MG63 (cell line): ENCODE results near the gene ZBTB7B. TPM values are rescaled to one million over a fixed set of nuclear protein-coding genes. Genes with fewer than 3 reads are reported as not detected.
"Not testable (repeated sequence)": the region's sequence is repeated elsewhere in the genome, so short reads cannot be mapped to it uniquely, and the experiment has no call there.

Source experiments
- DNase-seq: peaks from one replicate; pipeline ENCODE4 v3.0.0-alpha.2; 2020
- H3K27me3 ChIP-seq: fragments of 250-450 bp; sonication (Bioruptor Pico); 2 replicates; pipeline ENCODE4 v1.5.1; 2020; ENCODE audit warnings: mild to moderate bottlenecking, moderate library complexity
- H3K36me3 ChIP-seq: fragments of 250-450 bp; sonication (Bioruptor Pico); 2 replicates; pipeline ENCODE4 v1.5.1; 2020; ENCODE audit warnings: mild to moderate bottlenecking, moderate library complexity
- H3K4me3 ChIP-seq: fragments of 250-450 bp; sonication (Bioruptor Pico); 2 replicates; pipeline ENCODE4 v1.5.1; 2020; ENCODE audit warnings: mild to moderate bottlenecking, moderate library complexity
- H3K9me3 ChIP-seq: fragments of 250-450 bp; sonication (Bioruptor Pico); 2 replicates; pipeline ENCODE4 v1.5.1; 2020; ENCODE audit warnings: mild to moderate bottlenecking, moderate library complexity
- total RNA-seq: library from RNA; depleted of rRNA; stranded (reverse); fragments of >200 nt; shearing (Covaris generic); gene quantifications from 2 replicates; pipeline ENCODE4 v1.2.3, GENCODE V29; 2014; ENCODE audit warnings: low replicate concordance

Gene ZBTB7B
- total RNA-seq, 1 experiment from 2014 or later: 60.5 TPM

- DNase-seq: peak; percentile 69
- peaks cover 11% of the 10 kb centered on the region for H3K36me3 ChIP-seq
- not testable (repeated sequence) for H3K27me3 ChIP-seq, H3K4me3 ChIP-seq, H3K9me3 ChIP-seq
Observed at GRCh38 chr1:154995301-154995983, 7.2 kb upstream of the ZBTB7B start.

GRCh38 chr1:154996966-154997701, 5.5 kb upstream of the ZBTB7B start:
- Histone ChIP-seq H3K9me3 (no peaks in the 10 kb centered on the region), H3K36me3 (no peaks in the 10 kb centered on the region), H3K27me3 (no peaks in the 10 kb centered on the region), H3K4me3 (no peak overlapping the region)
- DNase-seq: no peak

GRCh38 chr1:154998201-154998780, 4.3 kb upstream of the ZBTB7B start:
- Histone ChIP-seq H3K36me3 (peaks cover 6% of the 10 kb centered on the region), H3K4me3 (no peak overlapping the region), H3K9me3 (no peaks in the 10 kb centered on the region; the same call in 1 of the 2 replicates), H3K27me3 (no peaks in the 10 kb centered on the region)
- DNase-seq: no peak

- peak; percentile 67 for DNase-seq
- H3K36me3 ChIP-seq: peaks cover 10% of the 10 kb centered on the region
- no peaks in the 10 kb centered on the region for H3K27me3 ChIP-seq
- H3K4me3 ChIP-seq: no peak overlapping the region
- H3K9me3 ChIP-seq: no peaks in the 10 kb centered on the region; the same call in 1 of the 2 replicates
Observed at GRCh38 chr1:154998818-154999570, 3.6 kb upstream of the ZBTB7B start.

GRCh38 chr1:154999571-155000410, 2.8 kb upstream of the ZBTB7B start:
- H3K4me3 ChIP-seq: peak overlapping the region; percentile 77
- peaks cover 18% of the 10 kb centered on the region for H3K36me3 ChIP-seq
- peak; percentile 40 for DNase-seq
- no peaks in the 10 kb centered on the region; the same call in 1 of the 2 replicates for H3K9me3 ChIP-seq
- H3K27me3 ChIP-seq: no peaks in the 10 kb centered on the region

GRCh38 chr1:155000411-155000725, 2.2 kb upstream of the ZBTB7B start:
- no peak for DNase-seq
- Histone ChIP-seq H3K4me3 (peak overlapping the region; percentile 77), H3K36me3 (peaks cover 19% of the 10 kb centered on the region), H3K27me3 (no peaks in the 10 kb centered on the region), H3K9me3 (no peaks in the 10 kb centered on the region; the same call in 1 of the 2 replicates)

GRCh38 chr1:155000726-155001424, 1.7 kb upstream of the ZBTB7B start:
- peak overlapping the region; percentile 77 for H3K4me3 ChIP-seq
- H3K9me3 ChIP-seq: no peaks in the 10 kb centered on the region; the same call in 1 of the 2 replicates
- peaks cover 21% of the 10 kb centered on the region for H3K36me3 ChIP-seq
- H3K27me3 ChIP-seq: no peaks in the 10 kb centered on the region
- DNase-seq: peak; percentile 97

- DNase-seq: no peak
- Histone ChIP-seq H3K27me3 (no peaks in the 10 kb centered on the region), H3K36me3 (peaks cover 26% of the 10 kb centered on the region), H3K4me3 (peak overlapping the region; percentile 77), H3K9me3 (no peaks in the 10 kb centered on the region; the same call in 1 of the 2 replicates)
Observed at GRCh38 chr1:155001425-155001674, 1.3 kb upstream of the ZBTB7B start.

- no peaks in the 10 kb centered on the region for H3K27me3 ChIP-seq
- DNase-seq: peak; percentile 100
Observed at GRCh38 chr1:155001675-155002463, 733 bp upstream of the ZBTB7B start.

GRCh38 chr1:155003227-155003765, 694 bp downstream of the ZBTB7B start:
- Histone ChIP-seq H3K36me3 (peaks cover 45% of the 10 kb centered on the region), H3K4me3 (peak overlapping the region; percentile 97), H3K9me3 (no peaks in the 10 kb centered on the region; the same call in 1 of the 2 replicates), H3K27me3 (no peaks in the 10 kb centered on the region)
- DNase-seq: peak; percentile 58

More at GRCh38 chr1:155001675-155002463, 733 bp upstream of the ZBTB7B start:
- H3K36me3 ChIP-seq: peaks cover 31% of the 10 kb centered on the region
- no peaks in the 10 kb centered on the region; the same call in 1 of the 2 replicates for H3K9me3 ChIP-seq
- peak overlapping the region; percentile 77 for H3K4me3 ChIP-seq

- Histone ChIP-seq H3K27me3 (no peaks in the 10 kb centered on the region), H3K4me3 (peak overlapping the region; percentile 97), H3K9me3 (no peaks in the 10 kb centered on the region; the same call in 1 of the 2 replicates), H3K36me3 (peaks cover 51% of the 10 kb centered on the region)
- DNase-seq: peak; percentile 98
Observed at GRCh38 chr1:155003766-155004351, 1.3 kb downstream of the ZBTB7B start.

- H3K36me3 ChIP-seq: peaks cover 55% of the 10 kb centered on the region
- no peak for DNase-seq
- peak overlapping the region; percentile 97 for H3K4me3 ChIP-seq
- no peaks in the 10 kb centered on the region; the same call in 1 of the 2 replicates for H3K9me3 ChIP-seq
- no peaks in the 10 kb centered on the region for H3K27me3 ChIP-seq
Observed at GRCh38 chr1:155004352-155005075, 1.9 kb downstream of the ZBTB7B start.

- peak overlapping the region; percentile 97 for H3K4me3 ChIP-seq
- peaks cover 62% of the 10 kb centered on the region for H3K36me3 ChIP-seq
- DNase-seq: peak; percentile 99
Observed at GRCh38 chr1:155005076-155006011, 2.7 kb downstream of the ZBTB7B start.

More at GRCh38 chr1:155005076-155006011, 2.7 kb downstream of the ZBTB7B start:
- Histone ChIP-seq H3K9me3 (no peaks in the 10 kb centered on the region; the same call in 1 of the 2 replicates), H3K27me3 (no peaks in the 10 kb centered on the region)
